Muscle of leg (tissue), 9 donors: ENCODE results near the gene NUTM2G. TPM values are rescaled to one million over a fixed set of nuclear protein-coding genes. Genes with fewer than 3 reads are reported as not detected.

Experiments
- polyA plus RNA-seq, 8 donors: library from polyadenylated mRNA; unstranded; fragments of 120-200 nt; gene quantifications; one replicate each; pipeline versions ENCODE4 v1.2.1 to v1.2.3, GENCODE V29; 2013; ENCODE audit warnings: inconsistent platforms in 1 of 8, low replicate concordance in 1 of 8; ENCODE audit not compliant: insufficient read length in 8 of 8, insufficient read depth in 1 of 8
- total RNA-seq: library from RNA; stranded (reverse); fragments of 120-200 nt; gene quantifications from one replicate; pipeline ENCODE4 v1.2.4, GENCODE V29; 2013

NUTM2G gene
- total and polyA plus RNA-seq, 9 donors: 0.28 to 1.5 (median 0.65) TPM; not detected in 1

Other genes with a start within 250 kb of the NUTM2G start
- 19.7 TPM for gene ZNF510, start 150.8 kb upstream of the NUTM2G start, total RNA-seq
- 10 to 100 TPM in 5 of 8 donors, 1 to 10 TPM in 3; 6.1 to 11.6 (median 10.2) TPM for gene ZNF510, start 150.8 kb upstream of the NUTM2G start, polyA plus RNA-seq
- gene ZNF782, start 74.3 kb upstream of the NUTM2G start, total RNA-seq: 8.6 TPM
- 1 to 10 TPM; 2.7 to 4.3 (median 3.4) TPM for gene ZNF782, start 74.3 kb upstream of the NUTM2G start, polyA plus RNA-seq
- gene CTSV, start 110.3 kb downstream of the NUTM2G start, total RNA-seq: 0.44 TPM
- gene CTSV, start 110.3 kb downstream of the NUTM2G start, polyA plus RNA-seq: 1 to 10 TPM in 1 of 8 donors, under 1 TPM in 7; 0.43 to 1.2 (median 0.71) TPM